Measurements from ENCODE around the gene MAGI1.

Gene MAGI1

DNA sequence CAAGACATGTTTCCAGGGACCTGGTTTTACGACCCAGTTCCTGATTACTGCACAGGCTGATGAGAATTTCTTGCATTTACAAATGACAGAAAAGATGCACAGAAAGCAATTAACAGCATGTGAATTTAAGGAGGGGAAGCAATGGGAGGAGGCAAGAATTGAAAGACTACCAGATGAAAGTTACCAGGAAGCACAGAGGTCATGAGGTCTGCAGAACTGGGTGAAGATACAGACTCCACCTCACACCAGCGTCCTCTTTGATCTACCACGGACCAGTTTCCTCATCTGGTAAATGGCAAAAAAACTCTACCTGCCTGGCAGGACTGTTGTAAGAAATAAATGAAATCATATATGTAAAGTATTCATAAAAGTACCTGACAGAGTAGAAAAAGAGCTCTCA is 266.0 kb downstream of the MAGI1 start:
- TF ChIP-seq, protein P1, sequence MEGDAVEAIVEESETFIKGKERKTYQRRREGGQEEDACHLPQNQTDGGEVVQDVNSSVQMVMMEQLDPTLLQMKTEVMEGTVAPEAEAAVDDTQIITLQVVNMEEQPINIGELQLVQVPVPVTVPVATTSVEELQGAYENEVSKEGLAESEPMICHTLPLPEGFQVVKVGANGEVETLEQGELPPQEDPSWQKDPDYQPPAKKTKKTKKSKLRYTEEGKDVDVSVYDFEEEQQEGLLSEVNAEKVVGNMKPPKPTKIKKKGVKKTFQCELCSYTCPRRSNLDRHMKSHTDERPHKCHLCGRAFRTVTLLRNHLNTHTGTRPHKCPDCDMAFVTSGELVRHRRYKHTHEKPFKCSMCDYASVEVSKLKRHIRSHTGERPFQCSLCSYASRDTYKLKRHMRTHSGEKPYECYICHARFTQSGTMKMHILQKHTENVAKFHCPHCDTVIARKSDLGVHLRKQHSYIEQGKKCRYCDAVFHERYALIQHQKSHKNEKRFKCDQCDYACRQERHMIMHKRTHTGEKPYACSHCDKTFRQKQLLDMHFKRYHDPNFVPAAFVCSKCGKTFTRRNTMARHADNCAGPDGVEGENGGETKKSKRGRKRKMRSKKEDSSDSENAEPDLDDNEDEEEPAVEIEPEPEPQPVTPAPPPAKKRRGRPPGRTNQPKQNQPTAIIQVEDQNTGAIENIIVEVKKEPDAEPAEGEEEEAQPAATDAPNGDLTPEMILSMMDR (IDR thresholded peaks at IDR 0.05; ENCODE audit: control extremely low read depth, extremely low read depth, low read depth, missing control alignments): no peak
- ChIA-PET POLR2A (no interaction called here), CTCF (interaction anchor here (1.2 kb wide), 1 partner anchor 71 kb away, joined by 3 read pairs; no protein-coding TSS in a partner anchor)
- no peak for DNase-seq (ENCODE audit: extremely low spot score)

GRCh38 chr3:65767551-65767950 is 271.2 kb downstream of the MAGI1 start:
- ChIA-PET CTCF (no interaction called here), POLR2A (no interaction called here)
- DNase-seq (ENCODE audit: extremely low spot score): no peak
- TF ChIP-seq, protein P1 (IDR thresholded peaks at IDR 0.05; ENCODE audit: control extremely low read depth, extremely low read depth, low read depth, missing control alignments): no peak

DNA sequence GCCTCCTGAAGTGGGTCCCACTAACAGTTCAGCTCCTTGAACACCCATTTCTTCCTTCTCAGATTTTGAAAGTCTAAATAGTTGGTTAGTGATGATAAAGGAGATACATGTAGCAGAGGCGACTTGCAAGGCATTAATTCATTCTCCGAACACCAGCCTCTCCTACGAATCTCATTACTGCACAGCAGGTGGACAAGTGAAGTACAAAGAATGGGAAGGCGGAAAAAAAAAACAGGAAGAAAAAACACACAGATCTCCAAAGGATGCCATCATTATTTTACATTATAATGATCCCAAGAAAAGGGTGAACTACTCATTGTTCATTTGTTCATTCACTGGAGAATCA is 276.5 kb downstream of the MAGI1 start:
- ChIA-PET POLR2A (no interaction called here), CTCF (interaction anchor here (1.5 kb wide), 1 partner anchor 11 kb away, joined by 8 read pairs; no protein-coding TSS in a partner anchor)
- TF ChIP-seq, protein P1 (IDR thresholded peaks at IDR 0.05; ENCODE audit: control extremely low read depth, extremely low read depth, low read depth, missing control alignments): no peak
- no peak for DNase-seq (ENCODE audit: extremely low spot score)

DNA sequence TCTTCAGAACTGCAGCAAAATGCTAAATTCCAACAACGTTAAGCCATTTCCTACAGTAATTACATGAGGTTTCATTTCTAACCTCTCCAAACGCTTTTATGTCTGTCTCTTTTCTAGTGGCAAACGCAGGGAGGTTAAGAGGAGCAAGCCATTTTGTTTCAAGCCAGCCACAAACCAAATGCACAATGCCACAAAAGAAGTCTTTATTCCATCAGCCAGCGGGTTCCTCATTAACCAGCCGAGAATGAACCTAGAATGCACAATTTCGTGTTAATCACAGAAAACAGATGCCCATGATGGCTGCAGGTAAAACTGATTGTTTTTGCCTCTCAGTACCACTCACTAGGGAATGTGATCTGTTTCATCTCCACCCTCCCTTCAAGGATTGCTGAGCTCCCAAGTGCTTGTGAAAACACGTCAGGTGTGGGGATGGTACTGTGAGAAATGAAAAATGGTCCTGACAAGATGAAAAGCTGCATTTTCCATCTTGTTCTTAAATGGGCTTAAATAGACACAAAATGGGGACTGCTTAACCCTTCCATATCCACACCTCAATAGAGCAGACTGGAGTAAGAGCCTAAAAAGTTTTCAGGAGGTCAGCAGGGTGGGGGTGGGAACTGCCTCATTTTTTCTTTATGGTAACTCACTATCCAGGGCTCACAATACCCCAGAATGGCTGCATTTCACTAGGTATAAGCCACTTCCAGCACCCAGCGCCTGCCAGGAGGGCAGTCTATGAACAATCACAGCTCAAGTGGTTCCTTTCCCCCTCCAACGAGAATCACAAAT is 277.1 kb downstream of the MAGI1 start:
- DNase-seq (ENCODE audit: extremely low spot score): no peak
- TF ChIP-seq, protein P1 (IDR thresholded peaks at IDR 0.05; ENCODE audit: control extremely low read depth, extremely low read depth, low read depth, missing control alignments): no peak
- ChIA-PET CTCF (interaction anchor here (1.5 kb wide), 1 partner anchor 10 kb away, joined by 8 read pairs; no protein-coding TSS in a partner anchor), POLR2A (no interaction called here)

DNA sequence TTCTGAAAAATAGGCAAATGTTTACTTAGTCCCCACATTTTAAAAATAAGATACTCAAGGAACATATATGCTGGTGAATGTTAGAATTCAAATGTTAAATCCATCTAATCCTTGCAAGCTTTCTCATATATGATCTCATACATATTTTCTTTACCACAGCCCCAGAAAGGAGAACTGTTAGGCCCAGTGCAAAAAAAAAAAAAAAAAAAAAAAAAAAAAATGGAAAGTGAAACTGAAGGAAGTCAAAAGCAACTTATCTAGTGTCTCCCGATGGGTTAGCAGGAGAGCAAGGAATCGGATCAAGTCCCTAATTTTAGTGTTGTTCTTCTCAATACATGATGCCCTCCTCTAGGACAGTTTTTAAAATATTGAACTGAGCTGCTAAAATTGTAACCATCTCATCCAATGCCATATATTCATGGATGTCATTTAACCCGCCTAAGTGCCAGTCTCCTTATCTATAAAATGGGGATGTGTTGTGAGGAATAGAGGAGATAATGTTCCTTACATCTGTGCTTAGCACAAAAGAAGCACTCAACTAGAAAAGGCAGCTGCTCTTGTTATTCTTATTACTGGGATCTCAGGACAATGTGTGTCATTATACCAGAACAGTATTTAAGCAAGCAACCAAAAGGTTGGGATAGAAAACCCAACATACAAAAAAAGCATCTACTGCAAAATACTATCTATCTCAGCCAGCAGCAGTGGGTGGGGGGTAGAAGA is 279.7 kb downstream of the MAGI1 start:
- ChIA-PET CTCF (interaction anchor here (1.0 to 1.7 kb wide), 3 partner anchors 8 to 23 kb away, joined by 3 to 6 read pairs (median 5); no protein-coding TSS in a partner anchor), POLR2A (no interaction called here)
- no peak for DNase-seq (ENCODE audit: extremely low spot score)
- TF ChIP-seq, protein P1 (IDR thresholded peaks at IDR 0.05; ENCODE audit: control extremely low read depth, extremely low read depth, low read depth, missing control alignments): no peak

DNA sequence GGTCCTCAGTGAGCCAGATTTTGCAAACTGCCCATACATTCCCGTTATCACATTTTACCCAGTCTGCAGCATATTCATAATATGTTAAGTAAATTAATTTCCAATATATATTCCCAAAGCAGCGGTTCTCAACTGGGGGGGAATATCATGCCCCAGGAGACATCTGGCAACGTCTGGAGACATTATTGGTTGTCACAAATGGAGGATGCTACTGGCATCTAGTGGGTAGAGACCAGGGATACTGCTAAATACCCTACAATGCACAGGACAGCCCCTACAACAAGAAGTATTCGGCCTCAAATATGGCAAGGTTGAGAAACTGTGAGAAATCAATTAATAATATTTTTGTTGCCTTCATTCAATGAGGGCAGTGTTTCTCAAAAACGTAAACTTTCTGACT is 280.3 kb downstream of the MAGI1 start:
- no peak for DNase-seq (ENCODE audit: extremely low spot score)
- ChIA-PET POLR2A (no interaction called here), CTCF (interaction anchor here (1.0 to 1.7 kb wide), 3 partner anchors 9 to 40 kb away, joined by 3 to 5 read pairs (median 3); no protein-coding TSS in a partner anchor)
- TF ChIP-seq, protein P1 (IDR thresholded peaks at IDR 0.05; ENCODE audit: control extremely low read depth, extremely low read depth, low read depth, missing control alignments): no peak

Measured in GM10248 (cell line).